Activated CD4-positive, alpha-beta memory T cell treated with anti-CD3 and anti-CD28 coated beads, Interleukin-2, amount 10 ng/mL, durations not matched to agents 7 days and 5 days (primary cell): ENCODE measurements around the gene KERA. TPM values are rescaled to one million over a fixed set of nuclear protein-coding genes. Genes with fewer than 3 reads are reported as not detected.

Experiments used
- CTCF ChIA-PET: fragments of 350-600 bp; sonication (Branson Sonifier 250); formaldehyde crosslinking; loops from one replicate; lab custom pipeline; 2021; ENCODE audit warnings: antibody characterized with exemption, inconsistent platforms; lab: Charles Lee
- POLR2A ChIA-PET: fragments of 350-600 bp; sonication (Branson Sonifier 250); formaldehyde crosslinking; loops from one replicate; lab custom pipeline; 2021; ENCODE audit warnings: antibody characterized with exemption; lab: Charles Lee
- DNase-seq: peaks from one replicate; pipeline ENCODE4 v3.0.0-alpha.2; 2020
- H3K27ac Mint-ChIP-seq: one replicate; pipeline ENCODE4 v1.8.0; 2021; ENCODE audit warnings: mild to moderate bottlenecking, mixed read lengths
- H3K27me3 Mint-ChIP-seq: one replicate; pipeline ENCODE4 v1.8.0; 2021; ENCODE audit warnings: mixed read lengths
- H3K36me3 Mint-ChIP-seq: one replicate; pipeline ENCODE4 v1.8.0; 2021; ENCODE audit warnings: low read depth, mixed read lengths
- H3K4me1 Mint-ChIP-seq: one replicate; pipeline ENCODE4 v1.8.0; 2021; ENCODE audit warnings: mixed read lengths
- H3K4me3 Mint-ChIP-seq: one replicate; pipeline ENCODE4 v1.8.0; 2021; ENCODE audit warnings: mild to moderate bottlenecking, mixed read lengths
- H3K9me3 Mint-ChIP-seq: one replicate; pipeline ENCODE4 v1.8.0; 2021; ENCODE audit warnings: mixed read lengths
- total RNA-seq, 2 experiments: library from RNA; stranded (reverse); gene quantifications; one replicate each; pipeline ENCODE4 v1.2.3, GENCODE V29; 2021

The KERA gene
- total RNA-seq, 2 experiments from 2014 or later = not detected

DNA sequence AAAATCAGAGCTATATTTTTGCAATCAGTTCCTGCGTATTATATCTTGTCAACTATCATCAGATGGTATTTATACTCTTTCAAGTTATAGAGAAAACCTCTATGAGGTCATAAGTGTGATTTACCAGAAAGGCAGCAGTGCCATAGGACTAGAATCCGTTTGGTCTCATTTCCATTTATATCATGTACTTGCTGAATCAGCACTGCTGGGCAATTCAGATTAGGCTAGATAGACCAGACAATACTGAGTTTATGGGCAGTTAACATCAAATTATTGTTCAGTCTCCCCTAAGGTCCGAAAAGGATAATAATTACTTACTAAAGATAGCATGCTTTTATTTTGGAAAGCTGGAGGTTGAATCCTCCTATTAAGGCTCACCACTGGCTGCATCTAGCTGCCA lies 6.8 kb upstream of the KERA start:
- Mint-ChIP-seq H3K9me3 (no peaks in the 10 kb centered on the region), H3K4me1 (no peaks in the 10 kb centered on the region), H3K27ac (no peak overlapping the region), H3K36me3 (no peaks in the 10 kb centered on the region), H3K27me3 (no peaks in the 10 kb centered on the region), H3K4me3 (no peak overlapping the region)
- CTCF ChIA-PET = interaction anchor here (3.3 kb wide), 1 partner anchor 44 kb away, joined by 7 read pairs; no protein-coding TSS in a partner anchor
- no peak for DNase-seq
- POLR2A ChIA-PET = no interaction called here

GRCh38 chr12:91061091-91061490 lies 3.3 kb upstream of the KERA start:
- CTCF ChIA-PET = no interaction called here

DNA sequence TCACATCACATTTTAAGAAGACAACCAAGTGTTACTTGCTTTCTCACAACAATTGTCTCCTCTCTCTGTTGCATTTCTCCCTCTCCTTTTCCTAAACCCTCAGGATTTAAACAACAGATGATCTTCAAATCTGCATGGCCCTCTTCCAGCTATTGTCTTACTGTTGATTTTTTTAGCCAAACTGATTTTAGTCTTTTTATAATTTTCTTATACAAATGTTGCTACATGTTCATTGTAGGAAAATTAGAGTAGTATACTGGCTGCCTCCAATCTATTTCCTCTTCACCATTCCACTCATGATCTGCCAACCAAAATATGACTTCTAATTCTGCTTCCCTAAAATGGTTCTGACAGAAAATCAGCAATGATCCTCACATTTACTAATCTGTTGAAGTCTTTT lies 1.4 kb upstream of the KERA start:
- CTCF ChIA-PET = no interaction called here
- Mint-ChIP-seq H3K4me1 (no peaks in the 10 kb centered on the region), H3K36me3 (no peaks in the 10 kb centered on the region), H3K27me3 (no peaks in the 10 kb centered on the region), H3K4me3 (no peak overlapping the region), H3K9me3 (no peaks in the 10 kb centered on the region), H3K27ac (no peak overlapping the region)
- POLR2A ChIA-PET = no interaction called here
- no peak for DNase-seq

More at GRCh38 chr12:91061091-91061490, 3.3 kb upstream of the KERA start:
- Mint-ChIP-seq H3K9me3 (no peaks in the 10 kb centered on the region), H3K36me3 (no peaks in the 10 kb centered on the region), H3K27ac (no peak overlapping the region), H3K4me1 (no peaks in the 10 kb centered on the region), H3K4me3 (no peak overlapping the region), H3K27me3 (no peaks in the 10 kb centered on the region)
- POLR2A ChIA-PET = no interaction called here
- no peak for DNase-seq

- no peaks in the 10 kb centered on the region for H3K4me1 Mint-ChIP-seq
- no peaks in the 10 kb centered on the region for H3K9me3 Mint-ChIP-seq
- DNase-seq = no peak
- ChIA-PET POLR2A (no interaction called here), CTCF (no interaction called here)
- H3K4me3 Mint-ChIP-seq = no peak overlapping the region
- no peak overlapping the region for H3K27ac Mint-ChIP-seq
- no peaks in the 10 kb centered on the region for H3K27me3 Mint-ChIP-seq
- no peaks in the 10 kb centered on the region for H3K36me3 Mint-ChIP-seq
Observed at GRCh38 chr12:91058786-91059185, 962 bp upstream of the KERA start.

- Mint-ChIP-seq H3K27ac (no peak overlapping the region), H3K4me1 (no peaks in the 10 kb centered on the region), H3K36me3 (no peaks in the 10 kb centered on the region), H3K4me3 (no peak overlapping the region), H3K9me3 (no peaks in the 10 kb centered on the region), H3K27me3 (no peaks in the 10 kb centered on the region)
- no peak for DNase-seq
- CTCF ChIA-PET = no interaction called here
- POLR2A ChIA-PET = no interaction called here
Observed at GRCh38 chr12:91056488-91056887, 1.3 kb downstream of the KERA start.

- no peak overlapping the region for H3K4me3 Mint-ChIP-seq
- ChIA-PET CTCF (no interaction called here), POLR2A (no interaction called here)
- H3K4me1 Mint-ChIP-seq = no peaks in the 10 kb centered on the region
- H3K36me3 Mint-ChIP-seq = no peaks in the 10 kb centered on the region
- H3K27me3 Mint-ChIP-seq = no peaks in the 10 kb centered on the region
- no peak overlapping the region for H3K27ac Mint-ChIP-seq
- DNase-seq = no peak
- no peaks in the 10 kb centered on the region for H3K9me3 Mint-ChIP-seq
Observed at GRCh38 chr12:91055976-91056375, 1.8 kb downstream of the KERA start.

- no peak overlapping the region for H3K27ac Mint-ChIP-seq
Observed at GRCh38 chr12:91053951-91054715, 3.7 kb downstream of the KERA start.

DNA sequence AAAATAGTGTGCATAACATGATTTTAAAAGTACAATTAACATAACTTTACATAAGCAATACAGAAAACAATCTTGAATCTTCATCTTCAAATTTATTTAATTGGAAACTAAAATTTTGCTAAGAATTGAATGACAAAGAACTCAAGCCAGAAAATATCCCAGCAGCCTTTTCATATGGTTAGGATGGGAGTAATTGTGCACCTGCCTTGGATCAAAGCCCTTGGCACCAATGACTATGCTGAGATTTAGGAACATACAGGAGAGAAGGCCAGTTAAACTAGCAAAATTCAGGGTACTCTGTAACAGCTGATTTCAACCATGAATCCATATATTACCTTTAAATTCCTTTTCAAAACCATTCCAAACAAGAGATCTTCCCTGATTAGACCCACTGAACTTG lies 5.8 kb downstream of the KERA start:
- H3K36me3 Mint-ChIP-seq = no peaks in the 10 kb centered on the region
- H3K4me1 Mint-ChIP-seq = no peaks in the 10 kb centered on the region
- no peak overlapping the region for H3K4me3 Mint-ChIP-seq
- ChIA-PET POLR2A (no interaction called here), CTCF (no interaction called here)
- H3K27me3 Mint-ChIP-seq = no peaks in the 10 kb centered on the region
- no peak overlapping the region for H3K27ac Mint-ChIP-seq
- H3K9me3 Mint-ChIP-seq = no peaks in the 10 kb centered on the region
- DNase-seq = no peak

More at GRCh38 chr12:91053951-91054715, 3.7 kb downstream of the KERA start:
- Mint-ChIP-seq H3K4me3 (no peak overlapping the region), H3K9me3 (no peaks in the 10 kb centered on the region), H3K36me3 (no peaks in the 10 kb centered on the region), H3K27me3 (no peaks in the 10 kb centered on the region), H3K4me1 (no peaks in the 10 kb centered on the region)
- CTCF ChIA-PET = no interaction called here
- no peak for DNase-seq
- POLR2A ChIA-PET = no interaction called here

- Mint-ChIP-seq H3K36me3 (no peaks in the 10 kb centered on the region), H3K4me3 (no peak overlapping the region), H3K4me1 (no peaks in the 10 kb centered on the region), H3K27ac (no peak overlapping the region), H3K27me3 (no peaks in the 10 kb centered on the region), H3K9me3 (no peaks in the 10 kb centered on the region)
- ChIA-PET CTCF (no interaction called here), POLR2A (no interaction called here)
- no peak for DNase-seq
Observed at GRCh38 chr12:91044586-91044985, 13.2 kb downstream of the KERA start.

GRCh38 chr12:91043408-91043807 lies 14.4 kb downstream of the KERA start:
- DNase-seq = no peak
- H3K27ac Mint-ChIP-seq = no peak overlapping the region
- no peaks in the 10 kb centered on the region for H3K9me3 Mint-ChIP-seq
- H3K27me3 Mint-ChIP-seq = no peaks in the 10 kb centered on the region
- H3K4me1 Mint-ChIP-seq = no peaks in the 10 kb centered on the region
- ChIA-PET POLR2A (no interaction called here), CTCF (no interaction called here)
- H3K4me3 Mint-ChIP-seq = no peak overlapping the region
- H3K36me3 Mint-ChIP-seq = no peaks in the 10 kb centered on the region

- DNase-seq = no peak
- CTCF ChIA-PET = no interaction called here
- H3K9me3 Mint-ChIP-seq = no peaks in the 10 kb centered on the region
- POLR2A ChIA-PET = no interaction called here
- no peaks in the 10 kb centered on the region for H3K4me1 Mint-ChIP-seq
- peaks cover 5% of the 10 kb centered on the region for H3K27me3 Mint-ChIP-seq
- no peak overlapping the region for H3K27ac Mint-ChIP-seq
- H3K4me3 Mint-ChIP-seq = no peak overlapping the region
- H3K36me3 Mint-ChIP-seq = no peaks in the 10 kb centered on the region
Observed at GRCh38 chr12:91040096-91040755, 17.6 kb downstream of the KERA start.

- H3K36me3 Mint-ChIP-seq = no peaks in the 10 kb centered on the region
- no peak overlapping the region for H3K27ac Mint-ChIP-seq
- no peaks in the 10 kb centered on the region for H3K4me1 Mint-ChIP-seq
- no peak overlapping the region for H3K4me3 Mint-ChIP-seq
- ChIA-PET CTCF (no interaction called here), POLR2A (no interaction called here)
- peaks cover 8% of the 10 kb centered on the region for H3K27me3 Mint-ChIP-seq
- H3K9me3 Mint-ChIP-seq = no peaks in the 10 kb centered on the region
- no peak for DNase-seq
Observed at GRCh38 chr12:91037276-91037675, 20.5 kb downstream of the KERA start.

DNA sequence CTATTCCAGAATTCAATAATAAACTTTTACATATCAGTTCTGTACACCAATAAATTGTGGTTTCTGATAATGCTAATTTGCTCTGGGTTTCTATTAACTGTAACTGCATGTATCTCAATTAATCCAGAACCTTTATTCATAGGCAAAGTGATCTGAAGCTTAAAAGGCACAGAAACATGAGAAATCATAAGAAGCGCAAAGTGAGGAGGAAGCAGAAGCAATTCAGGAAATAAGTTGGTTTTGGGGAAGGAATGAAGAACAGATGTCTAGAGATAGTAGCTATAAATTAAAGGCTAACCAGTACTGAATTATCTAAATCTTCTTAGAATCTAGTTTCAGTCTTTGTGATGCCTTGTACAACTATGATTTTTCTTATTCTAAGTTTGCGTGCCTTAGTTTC lies 24.6 kb downstream of the KERA start:
- ChIA-PET CTCF (no interaction called here), POLR2A (no interaction called here)
- no peak for DNase-seq
- Mint-ChIP-seq H3K4me3 (no peak overlapping the region), H3K27ac (no peak overlapping the region), H3K27me3 (peaks cover 12% of the 10 kb centered on the region), H3K9me3 (no peaks in the 10 kb centered on the region), H3K4me1 (no peaks in the 10 kb centered on the region), H3K36me3 (no peaks in the 10 kb centered on the region)
